Activated naive CD4-positive, alpha-beta T cell (primary cell): ENCODE results near the gene PCDHAC1.
"Not testable (repeated sequence)": the region's sequence is repeated elsewhere in the genome, so short reads cannot be mapped to it uniquely, and the experiment has no call there.

Experiments used
- DNase-seq, 4 experiments: peaks; one replicate each; lab custom pipeline; 2025; lab: John Stamatoyannopoulos, UW

Gene PCDHAC1, protein sequence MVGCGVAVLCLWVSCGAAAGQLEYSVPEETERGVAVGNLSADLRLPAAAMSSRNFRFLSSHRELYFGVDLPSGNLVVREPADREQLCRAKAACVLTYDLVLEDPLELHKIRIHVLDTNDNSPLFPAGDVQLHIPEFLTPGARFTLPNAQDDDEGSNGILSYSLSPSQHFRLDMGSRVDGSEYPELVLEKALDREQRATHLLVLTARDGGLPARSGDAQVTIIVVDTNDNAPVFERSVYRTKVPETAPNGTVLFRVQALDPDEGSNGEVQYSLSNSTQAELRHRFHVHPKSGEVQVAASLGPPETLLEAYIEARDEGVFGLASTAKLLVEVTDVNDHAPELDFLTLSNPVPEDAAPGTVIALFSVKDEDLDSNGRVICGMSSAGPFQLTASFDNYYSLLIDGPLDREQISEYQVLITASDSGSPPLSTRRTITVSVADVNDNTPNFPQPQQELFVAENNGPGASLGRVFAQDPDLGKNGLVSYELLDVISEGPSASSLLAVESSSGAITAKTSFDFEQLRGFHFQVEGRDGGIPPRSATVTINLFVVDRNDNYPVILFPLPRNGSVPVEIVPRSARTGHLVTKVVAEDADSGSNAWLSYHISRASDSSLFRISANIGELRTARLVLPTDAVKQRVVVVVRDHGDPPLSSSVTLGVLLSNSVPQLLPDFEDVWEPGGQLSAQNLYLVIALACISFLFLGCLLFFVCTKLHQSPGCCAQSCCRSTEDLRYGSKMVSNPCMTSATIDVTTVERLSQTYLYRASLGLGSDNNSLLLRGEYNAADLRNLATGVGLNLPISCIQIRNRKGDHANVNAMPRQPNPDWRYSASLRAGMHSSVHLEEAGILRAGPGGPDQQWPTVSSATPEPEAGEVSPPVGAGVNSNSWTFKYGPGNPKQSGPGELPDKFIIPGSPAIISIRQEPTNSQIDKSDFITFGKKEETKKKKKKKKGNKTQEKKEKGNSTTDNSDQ

DNA sequence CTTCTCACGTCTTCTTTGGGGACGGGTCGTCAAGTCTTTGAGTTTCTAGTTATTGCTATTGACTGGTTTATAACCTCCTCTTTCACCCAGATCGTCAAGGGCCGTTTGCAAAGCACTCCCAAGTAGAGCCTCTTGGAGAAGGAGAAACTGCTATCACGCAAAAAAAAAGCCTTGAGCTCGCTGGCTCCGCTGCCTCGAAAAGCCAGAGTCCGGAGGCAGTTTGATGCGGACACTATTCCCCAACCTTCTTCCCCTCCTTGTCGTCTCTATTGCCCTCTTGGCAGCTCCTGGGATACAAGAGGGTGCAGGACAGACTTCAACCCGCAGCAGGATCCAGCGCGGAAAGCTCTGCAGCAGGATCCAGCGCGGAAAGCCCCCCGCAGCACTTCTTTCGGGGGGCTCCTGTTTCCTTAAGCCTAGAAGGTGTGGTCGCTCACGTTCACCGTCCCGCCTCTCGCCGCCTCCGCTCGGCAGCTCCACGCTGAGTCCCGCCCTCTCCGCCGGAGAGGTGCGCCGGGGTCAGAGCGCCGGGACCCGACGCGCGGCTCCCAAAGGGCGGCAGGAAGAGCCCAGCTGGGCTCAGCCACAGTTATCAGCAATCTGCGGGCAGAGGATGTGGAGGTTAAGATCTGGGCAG is at the start of gene PCDHAC1:
TSS of gene PCDHAC1 (plus strand) at position 494 of the 637 bp plus-strand sequence. CDS start 594 bp downstream, outside the sequence.
- DNase-seq = no peak

- not testable (repeated sequence) for DNase-seq
Measured at GRCh38 chr5:140876541-140877261, 49.4 kb upstream of the PCDHAC1 start.

- no peak for DNase-seq
Measured at GRCh38 chr5:140877262-140877581, 48.9 kb upstream of the PCDHAC1 start.

DNA sequence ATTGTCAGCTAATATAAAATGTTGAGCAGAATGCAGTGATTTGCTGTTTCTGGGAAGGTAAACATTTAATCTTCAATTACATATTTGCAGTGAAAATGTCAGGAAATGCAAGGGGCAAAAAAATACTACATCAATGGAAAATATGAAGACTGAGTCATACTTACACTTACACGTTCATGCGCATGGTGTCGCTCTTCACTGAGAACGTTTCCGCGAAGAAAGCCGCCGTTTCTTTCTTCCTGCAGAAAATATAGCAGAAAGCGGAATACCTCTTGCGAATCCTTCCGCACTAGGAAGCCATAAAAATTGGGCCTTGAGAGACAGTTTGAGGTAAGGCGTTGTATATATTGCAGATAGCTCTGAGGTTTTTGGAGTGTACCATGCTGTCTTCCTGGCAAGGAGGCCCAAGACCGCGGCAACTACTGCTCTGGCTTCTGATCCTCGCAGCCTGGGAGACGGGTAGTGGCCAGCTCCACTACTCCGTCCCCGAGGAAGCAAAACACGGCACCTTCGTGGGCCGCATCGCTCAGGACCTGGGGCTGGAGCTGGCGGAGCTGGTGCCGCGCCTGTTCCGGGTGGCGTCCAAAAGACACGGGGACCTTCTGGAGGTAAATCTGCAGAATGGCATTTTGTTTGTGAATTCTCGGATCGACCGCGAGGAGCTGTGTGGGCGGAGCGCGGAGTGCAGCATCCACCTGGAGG is 44.1 kb upstream of the PCDHAC1 start, which contains the start of gene PCDHA13:
TSS of gene PCDHA13 (plus strand) at position 236 of the 702 bp plus-strand sequence. CDS start at position 381, 145 bp downstream.
- DNase-seq = no peak

DNA sequence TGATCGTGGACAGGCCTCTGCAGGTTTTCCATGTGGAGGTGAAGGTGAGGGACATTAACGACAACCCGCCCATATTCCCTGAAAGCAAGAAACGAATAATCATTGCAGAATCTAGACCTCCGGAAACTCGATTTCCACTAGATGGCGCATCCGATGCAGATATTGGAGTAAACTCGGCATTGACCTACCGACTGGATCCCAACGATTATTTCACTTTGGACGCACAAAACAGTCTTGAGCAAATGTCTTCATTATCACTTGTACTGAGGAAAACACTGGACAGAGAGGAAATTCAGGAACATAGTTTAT is 43.6 kb upstream of the PCDHAC1 start:
- DNase-seq = no peak

DNA sequence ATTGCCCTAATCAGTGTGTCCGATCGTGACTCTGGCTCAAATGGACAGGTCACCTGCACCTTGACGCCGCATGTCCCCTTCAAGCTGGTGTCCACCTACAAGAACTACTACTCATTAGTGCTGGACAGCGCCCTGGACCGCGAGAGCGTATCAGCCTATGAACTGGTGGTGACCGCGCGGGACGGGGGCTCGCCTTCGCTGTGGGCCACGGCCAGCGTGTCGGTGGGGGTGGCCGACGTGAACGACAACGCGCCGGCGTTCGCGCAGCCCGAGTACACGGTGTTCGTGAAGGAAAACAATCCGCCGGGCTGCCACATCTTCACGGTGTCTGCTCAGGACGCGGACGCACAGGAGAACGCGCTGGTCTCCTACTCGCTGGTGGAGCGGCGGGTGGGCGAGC is 42.7 kb upstream of the PCDHAC1 start:
- no peak for DNase-seq

GRCh38 chr5:140883927-140884697 is 42.0 kb upstream of the PCDHAC1 start:
- DNase-seq = no peak

DNA sequence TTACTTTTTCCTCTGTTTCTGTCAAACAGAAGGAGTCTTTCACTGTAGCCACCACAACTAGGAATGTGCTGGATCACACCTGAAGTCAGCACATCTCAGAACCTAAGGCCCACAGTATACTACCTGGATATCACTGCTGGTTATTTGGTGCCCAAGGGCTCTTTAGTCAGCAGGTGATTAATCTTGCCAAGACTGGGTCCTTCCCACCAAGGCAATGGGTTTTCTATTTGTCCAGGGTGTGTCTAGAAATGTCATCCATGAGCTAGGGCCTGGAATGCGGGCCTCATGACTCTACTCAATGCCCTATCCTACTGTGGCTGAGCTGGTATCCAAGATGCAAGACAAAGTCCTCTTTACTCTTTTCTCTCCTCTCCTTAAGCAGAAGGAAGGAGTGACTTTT is 9.8 kb upstream of the PCDHAC1 start:
- DNase-seq = no peak

GRCh38 chr5:140923601-140924000 is 2.5 kb upstream of the PCDHAC1 start:
- no peak for DNase-seq

DNA sequence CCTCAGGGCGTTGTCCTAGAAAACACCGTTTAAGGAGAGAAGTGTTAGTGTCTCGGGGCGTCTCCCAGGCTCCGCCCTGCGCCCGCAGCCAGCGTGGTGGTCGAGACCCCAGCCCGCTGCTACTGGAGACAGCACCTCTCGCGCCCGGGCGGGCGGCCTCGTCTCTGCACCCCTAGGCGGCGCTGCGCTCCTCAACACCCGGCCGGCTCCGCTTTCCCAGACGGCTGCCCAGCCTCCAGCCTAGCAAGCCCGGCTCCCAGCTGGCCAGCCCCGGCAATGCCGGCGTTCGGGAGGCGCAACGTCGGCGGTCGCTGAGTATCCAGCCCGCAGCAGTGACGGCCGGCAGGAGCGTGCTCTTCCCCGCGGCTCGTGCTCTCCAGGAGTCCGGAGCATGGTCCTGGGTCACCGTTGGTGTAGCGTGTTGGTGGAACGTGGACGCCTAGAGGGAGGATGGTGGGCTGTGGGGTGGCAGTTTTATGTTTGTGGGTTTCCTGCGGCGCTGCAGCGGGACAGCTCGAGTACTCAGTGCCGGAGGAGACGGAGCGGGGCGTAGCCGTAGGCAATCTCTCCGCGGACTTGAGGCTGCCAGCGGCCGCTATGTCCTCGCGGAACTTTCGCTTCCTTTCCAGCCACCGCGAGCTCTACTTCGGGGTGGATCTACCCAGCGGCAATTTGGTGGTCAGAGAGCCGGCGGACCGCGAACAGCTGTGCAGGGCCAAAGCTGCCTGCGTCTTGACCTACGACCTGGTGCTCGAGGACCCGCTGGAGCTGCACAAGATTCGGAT is 536 bp downstream of the PCDHAC1 start:
- no peak for DNase-seq

DNA sequence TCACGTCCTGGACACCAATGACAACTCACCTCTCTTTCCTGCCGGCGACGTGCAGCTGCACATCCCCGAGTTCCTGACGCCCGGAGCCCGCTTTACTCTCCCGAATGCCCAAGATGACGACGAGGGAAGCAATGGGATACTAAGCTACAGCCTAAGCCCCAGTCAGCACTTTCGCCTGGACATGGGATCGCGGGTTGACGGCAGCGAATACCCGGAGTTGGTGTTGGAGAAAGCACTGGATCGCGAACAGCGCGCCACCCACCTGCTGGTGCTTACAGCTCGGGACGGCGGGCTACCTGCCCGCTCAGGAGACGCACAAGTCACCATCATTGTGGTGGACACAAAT is 1.1 kb downstream of the PCDHAC1 start:
- no peak for DNase-seq

GRCh38 chr5:140934964-140935606 is 9.0 kb downstream of the PCDHAC1 start:
- no peak for DNase-seq

GRCh38 chr5:140946578-140946977 is 20.5 kb downstream of the PCDHAC1 start:
- no peak for DNase-seq

GRCh38 chr5:140951636-140952035 is 25.5 kb downstream of the PCDHAC1 start:
- DNase-seq = no peak

DNA sequence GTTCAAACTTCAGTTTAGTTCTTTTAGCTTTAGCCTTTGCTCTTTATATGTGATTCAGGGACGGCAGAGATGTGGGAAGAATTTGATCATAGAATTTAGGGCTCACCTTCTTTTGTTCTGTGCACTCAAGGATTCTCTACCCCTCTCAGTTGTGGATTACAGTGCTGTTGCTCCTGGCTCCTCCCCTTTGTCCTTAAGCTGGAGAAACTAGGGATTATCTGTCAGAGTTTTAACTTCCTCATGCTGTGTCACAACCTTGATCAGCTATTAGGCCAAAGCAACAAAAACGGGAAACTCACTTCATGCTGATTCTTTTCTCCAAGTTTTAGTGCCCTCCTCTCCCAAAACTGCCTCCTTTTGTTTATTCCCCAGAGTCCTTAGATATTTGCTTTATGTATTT is 27.1 kb downstream of the PCDHAC1 start:
- DNase-seq = no peak

DNA sequence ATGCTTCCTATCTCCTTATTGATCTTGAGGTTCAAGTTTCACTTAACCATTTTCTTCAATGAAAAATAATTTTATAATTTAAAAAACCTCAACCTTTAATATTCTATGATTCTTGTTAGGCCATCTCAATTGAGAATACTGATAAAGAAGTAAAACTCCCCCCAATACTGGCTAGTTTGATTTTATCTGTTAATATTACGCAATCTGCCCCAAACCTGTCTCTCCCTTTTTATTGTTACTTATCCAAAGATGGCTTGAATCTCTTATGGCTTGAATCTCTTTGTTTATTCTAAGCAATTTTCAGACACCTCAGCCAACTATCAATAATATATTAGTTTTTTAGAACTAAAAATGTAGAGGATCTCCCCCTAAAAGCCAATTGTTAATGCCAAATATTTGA is 36.1 kb downstream of the PCDHAC1 start:
- no peak for DNase-seq

DNA sequence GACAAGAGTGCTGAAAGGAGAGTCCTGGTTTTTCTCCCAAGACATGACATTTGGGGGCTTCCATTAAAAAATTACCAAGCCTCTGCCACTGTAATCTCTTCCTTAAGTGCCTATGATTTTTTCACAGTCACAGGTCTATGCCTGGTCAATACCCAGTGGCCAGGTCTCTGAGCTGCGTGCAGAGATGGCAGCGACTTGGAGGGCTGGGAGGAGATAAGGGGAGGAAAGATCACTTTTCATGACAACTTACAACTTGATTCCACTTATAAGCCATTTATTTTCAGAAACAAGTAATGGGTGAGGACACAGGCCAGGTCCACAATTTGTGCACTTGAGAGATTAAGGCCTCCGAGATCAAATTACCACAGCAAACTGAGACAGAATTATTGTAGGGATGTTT is 38.3 kb downstream of the PCDHAC1 start:
- DNase-seq = no peak

DNA sequence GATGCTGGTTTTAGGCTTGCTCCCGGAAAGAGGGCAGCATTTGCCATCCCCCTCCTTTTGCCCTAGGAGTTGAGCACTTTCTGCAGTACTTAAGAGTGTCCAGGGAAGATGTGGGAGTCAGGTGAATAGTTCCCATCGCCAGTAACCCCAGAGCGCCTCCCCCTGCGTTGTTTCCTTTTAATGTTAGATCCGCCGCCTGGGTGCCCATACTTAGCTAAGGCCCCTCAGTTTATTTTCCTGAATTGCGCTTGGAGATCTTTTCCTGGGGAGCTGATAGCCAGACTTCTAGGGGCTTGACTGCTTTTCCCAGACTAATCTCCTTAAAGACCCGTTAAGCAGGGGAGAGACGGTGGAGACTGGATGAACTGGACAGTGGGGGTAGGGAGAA is 39.8 kb downstream of the PCDHAC1 start:
- DNase-seq = no peak
